HCT116 (cell line): ENCODE measurements around the gene TNFRSF19. TPM values are rescaled to one million over a fixed set of nuclear protein-coding genes. Genes with fewer than 3 reads are reported as not detected.

Experiments
- ATAC-seq: fragments of 200-7000 bp; cut with Tn5 transposase; 2 replicates; pipeline ENCODE4 v1.9.1; 2020; ENCODE audit warnings: mild to moderate bottlenecking, moderate library complexity
- BruUV-seq: library from RNA; stranded (reverse); fragments of 400-500 nt; replicated peaks from 2 replicates; lab custom pipeline; 2021; lab: Mats Ljungman, UMichigan
- CTCF ChIA-PET: fragments of 300-600 bp; sonication (Branson Sonifier 250); formaldehyde crosslinking; loops from one replicate; lab custom pipeline; 2021; ENCODE audit warnings: antibody characterized with exemption; lab: Charles Lee
- POLR2A ChIA-PET: fragments of 300-600, 350-600 bp; sonication (Branson Sonifier 250); formaldehyde crosslinking; loops from one replicate; lab custom pipeline; 2021; ENCODE audit warnings: antibody characterized with exemption; lab: Charles Lee
- RAD21 ChIA-PET, 2 experiments: fragments of 300-600 bp; sonication (Branson Sonifier 250); formaldehyde crosslinking; loops; one replicate each; lab custom pipeline; 2023; ENCODE audit warnings: low total read pairs in 2 of 2; ENCODE audit not compliant: uncharacterized antibody in 2 of 2, unreplicated experiment in 2 of 2, low non-redundant PET in 1 of 2; lab: Charles Lee
- DNase-seq: peaks from one replicate; pipeline ENCODE4 v3.0.0-alpha.2; 2010; ENCODE audit warnings: low read depth, low spot score
- H2AFZ ChIP-seq: fragments of 200-600 bp; shearing (Covaris generic), sonication (generic); 2 replicates; pipeline ENCODE4 v1.6.1; 2017; ENCODE audit warnings: low read depth, mixed run types, mixed read lengths, antibody characterized with exemption, low read length; ENCODE audit not compliant: poor library complexity, severe bottlenecking
- H3K27ac ChIP-seq: 2 replicates; pipeline ENCODE4 v1.5.1; 2012; ENCODE audit warnings: low read depth, low read length
- H3K27me3 ChIP-seq: fragments of 200-600 bp; sonication (generic); 2 replicates; pipeline ENCODE4 v1.6.1; 2016; ENCODE audit warnings: mixed run types, low read length, mixed read lengths; ENCODE audit not compliant: insufficient read depth
- H3K36me3 ChIP-seq, 2 experiments: fragments of 200-500 bp in 1 of 2; fragments of 200-600 bp in 1 of 2; sonication (Bioruptor generic) in 1 of 2; sonication (generic) in 1 of 2; 2 replicates each; pipeline versions ENCODE4 v1.5.1 to v1.6.1; 2014 to 2016; ENCODE audit warnings: low read length in 2 of 2, inconsistent platforms in 1 of 2, mixed read lengths in 1 of 2, mixed run types in 1 of 2; ENCODE audit not compliant: insufficient read depth in 2 of 2, control insufficient read depth in 1 of 2
- H3K4me1 ChIP-seq, 2 experiments: fragments of 200-600 bp in 1 of 2; sonication (generic) in 1 of 2; 2 replicates each; pipeline versions ENCODE4 v1.5.1 to v1.6.1; 2012 to 2017; ENCODE audit warnings: low read length in 2 of 2, inconsistent platforms in 1 of 2, mild to moderate bottlenecking in 1 of 2, mixed read lengths in 1 of 2, mixed run types in 1 of 2, moderate library complexity in 1 of 2; ENCODE audit not compliant: insufficient read depth in 2 of 2, control insufficient read depth in 1 of 2
- H3K4me2 ChIP-seq: fragments of 200-600 bp; sonication (generic); 2 replicates; pipeline ENCODE4 v1.6.1; 2017; ENCODE audit warnings: mixed run types, low read length, mixed read lengths
- H3K4me3 ChIP-seq, 2 experiments: fragments of 200-600 bp in 1 of 2; sonication (generic) in 1 of 2; replicated peaks in 1 of 2; 2 replicates each; pipeline ENCODE4 v1.5.1; 2011 to 2016; ENCODE audit warnings: low read length in 2 of 2, control low read depth in 1 of 2, low read depth in 1 of 2, mild to moderate bottlenecking in 1 of 2, mixed read lengths in 1 of 2, mixed run types in 1 of 2
- H3K79me2 ChIP-seq: fragments of 200-600 bp; sonication (generic); 2 replicates; pipeline ENCODE4 v1.6.1; 2017; ENCODE audit warnings: mild to moderate bottlenecking, mixed run types, low read length, moderate library complexity, mixed read lengths; ENCODE audit not compliant: insufficient read depth
- H3K9ac ChIP-seq: fragments of 200-600 bp; sonication (generic); 2 replicates; pipeline ENCODE4 v1.6.1; 2016; ENCODE audit warnings: low read length, mixed read lengths
- H3K9me2 ChIP-seq: fragments of 200-600 bp; sonication (generic), shearing (Covaris generic); 2 replicates; pipeline ENCODE4 v1.6.1; 2017; ENCODE audit warnings: mixed run types, mild to moderate bottlenecking, moderate library complexity; ENCODE audit not compliant: insufficient read depth
- H3K9me3 ChIP-seq, 2 experiments: fragments of 200-500 bp in 1 of 2; fragments of 200-600 bp in 1 of 2; sonication (Bioruptor generic) in 1 of 2; sonication (generic) in 1 of 2; 2 replicates each; pipeline ENCODE4 v1.6.1; 2014 to 2017; ENCODE audit warnings: low read length in 2 of 2, mixed read lengths in 2 of 2, inconsistent platforms in 1 of 2, low read depth in 1 of 2, mild to moderate bottlenecking in 1 of 2, mixed run types in 1 of 2, moderate library complexity in 1 of 2; ENCODE audit not compliant: control insufficient read depth in 1 of 2, insufficient read depth in 1 of 2
- H4K20me1 ChIP-seq: fragments of 200-600 bp; sonication (generic), shearing (Covaris generic); 2 replicates; pipeline ENCODE4 v1.6.1; 2017; ENCODE audit warnings: mixed run types, mild to moderate bottlenecking, moderate library complexity; ENCODE audit not compliant: insufficient read depth
- CBX3 ChIP-seq: IDR thresholded peaks from 2 replicates; pipeline ENCODE4 v1.6.1; 2012; ENCODE audit warnings: low read depth
- EZH2 ChIP-seq: fragments of 200-600 bp; sonication (generic); IDR thresholded peaks from 2 replicates; pipeline ENCODE4 v1.6.1; 2017; ENCODE audit warnings: antibody characterized with exemption, mixed run types
- EZH2phosphoT487 ChIP-seq: fragments of 200-600 bp; IDR thresholded peaks from 2 replicates; pipeline ENCODE4 v1.6.1; 2018; ENCODE audit warnings: antibody characterized with exemption, borderline replicate concordance
- FOSL1 ChIP-seq: IDR thresholded peaks from 2 replicates; pipeline ENCODE4 v1.6.1; 2012; ENCODE audit warnings: low read depth
- POLR2AphosphoS5 ChIP-seq: IDR thresholded peaks from 2 replicates; pipeline ENCODE4 v1.6.1; 2011; ENCODE audit warnings: mild to moderate bottlenecking, low read depth, low read length, moderate library complexity
- RAD21 ChIP-seq: IDR thresholded peaks from 2 replicates; pipeline ENCODE4 v1.6.1; 2012; ENCODE audit warnings: low read depth, mild to moderate bottlenecking
- SIN3A ChIP-seq: IDR thresholded peaks from 2 replicates; pipeline ENCODE4 v1.6.1; 2012; ENCODE audit warnings: low read depth
- YY1 ChIP-seq: IDR thresholded peaks from 2 replicates; pipeline ENCODE4 v1.6.1; 2011; ENCODE audit warnings: low read length, low read depth, moderate library complexity, mild to moderate bottlenecking; ENCODE audit not compliant: insufficient replicate concordance; ENCODE audit errors: extremely low read depth
- intact Hi-C: fragments of 100-400 bp; cut with micrococcal nuclease; formaldehyde crosslinking; loops from 2 replicates; pipeline ENCODE4 v1.10.0; 2022
- total RNA-seq: library from RNA; stranded (reverse); gene quantifications from one replicate; pipeline ENCODE4 v1.2.1, GENCODE V29; 2021; ENCODE audit not compliant: unreplicated experiment
- TF ChIP-seq, protein P1 (sequence below): IDR thresholded peaks from 2 replicates; pipeline ENCODE4 v1.6.1; 2012
- TF ChIP-seq, protein P2 (sequence below): IDR thresholded peaks from 2 replicates; pipeline ENCODE4 v1.6.1; 2012; ENCODE audit warnings: low read depth

TNFRSF19 gene
- total RNA-seq, 1 experiment from 2014 or later = 1.1 TPM

DNA sequence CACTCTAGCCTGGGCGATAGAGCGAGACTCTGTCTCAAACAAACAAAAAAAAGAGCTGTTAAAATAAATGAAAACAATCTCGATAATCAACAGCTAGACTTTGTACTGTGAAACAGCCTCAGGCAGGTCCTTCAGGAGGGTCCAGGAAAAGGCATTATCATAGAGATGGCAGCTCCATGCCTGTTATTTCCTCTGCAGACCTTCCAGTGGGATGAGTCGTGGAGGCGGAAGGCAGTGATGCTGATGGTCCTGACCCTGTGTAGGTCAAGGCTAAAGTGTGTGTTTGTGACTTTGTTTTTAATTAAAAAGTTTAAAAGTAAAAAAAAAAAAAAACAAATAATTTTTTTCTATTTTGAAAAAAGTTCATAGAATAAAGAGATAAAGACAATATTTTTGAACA is 117.4 kb downstream of the TNFRSF19 start:
- Histone ChIP-seq H3K27ac (no peak overlapping the region), H3K79me2 (no peaks in the 10 kb centered on the region), H3K27me3 (no peaks in the 10 kb centered on the region), H3K9me3 (no peaks in the 10 kb centered on the region), H3K4me3 (no peak overlapping the region), H2AFZ (no peak overlapping the region), H3K9ac (no peak overlapping the region), H4K20me1 (no peaks in the 10 kb centered on the region), H3K4me2 (no peak overlapping the region), H3K9me2 (no peaks in the 10 kb centered on the region), H3K4me1 (no peaks in the 10 kb centered on the region), H3K36me3 (no peaks in the 10 kb centered on the region)
- no peak for ATAC-seq
- BruUV-seq = no TSS peak
- intact Hi-C loops = no loop called here
- no peak for DNase-seq
- TF ChIP-seq FOSL1 (no peak), POLR2AphosphoS5 (no peak), EZH2phosphoT487 (no peak), SIN3A (no peak), YY1 (no peak)
- ChIA-PET POLR2A (no interaction called here), CTCF (no interaction called here), RAD21 (no interaction called here)

DNA sequence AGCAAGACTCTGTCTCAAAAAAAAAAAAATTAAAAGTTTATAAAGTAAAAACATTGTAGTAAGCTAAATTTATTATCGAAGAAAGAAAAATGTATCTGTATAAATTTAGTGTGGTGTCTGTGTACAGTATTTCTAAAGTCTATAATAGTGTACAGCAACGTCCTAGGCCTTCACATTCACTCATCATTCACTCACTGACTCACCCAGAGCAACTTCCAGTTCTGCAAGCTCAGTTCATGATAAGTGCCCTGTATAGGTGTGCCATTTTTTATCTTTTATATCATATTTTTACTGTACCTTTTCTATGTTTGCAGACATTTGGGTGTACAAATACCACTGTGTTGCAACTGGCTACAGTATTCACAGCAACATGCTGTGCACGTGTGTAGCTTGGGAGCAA is 118.1 kb downstream of the TNFRSF19 start:
- no peaks in the 10 kb centered on the region for H4K20me1 ChIP-seq
- H3K79me2 ChIP-seq = no peaks in the 10 kb centered on the region
- H3K4me1 ChIP-seq = no peaks in the 10 kb centered on the region
- ChIA-PET RAD21 (no interaction called here), POLR2A (no interaction called here), CTCF (no interaction called here)
- TF ChIP-seq EZH2 (no peak), FOSL1 (no peak), RAD21 (no peak), EZH2phosphoT487 (no peak), SIN3A (no peak), YY1 (no peak), CBX3 (no peak)
- TF ChIP-seq, protein P1, sequence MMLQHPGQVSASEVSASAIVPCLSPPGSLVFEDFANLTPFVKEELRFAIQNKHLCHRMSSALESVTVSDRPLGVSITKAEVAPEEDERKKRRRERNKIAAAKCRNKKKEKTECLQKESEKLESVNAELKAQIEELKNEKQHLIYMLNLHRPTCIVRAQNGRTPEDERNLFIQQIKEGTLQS = no peak
- TF ChIP-seq, protein P2, sequence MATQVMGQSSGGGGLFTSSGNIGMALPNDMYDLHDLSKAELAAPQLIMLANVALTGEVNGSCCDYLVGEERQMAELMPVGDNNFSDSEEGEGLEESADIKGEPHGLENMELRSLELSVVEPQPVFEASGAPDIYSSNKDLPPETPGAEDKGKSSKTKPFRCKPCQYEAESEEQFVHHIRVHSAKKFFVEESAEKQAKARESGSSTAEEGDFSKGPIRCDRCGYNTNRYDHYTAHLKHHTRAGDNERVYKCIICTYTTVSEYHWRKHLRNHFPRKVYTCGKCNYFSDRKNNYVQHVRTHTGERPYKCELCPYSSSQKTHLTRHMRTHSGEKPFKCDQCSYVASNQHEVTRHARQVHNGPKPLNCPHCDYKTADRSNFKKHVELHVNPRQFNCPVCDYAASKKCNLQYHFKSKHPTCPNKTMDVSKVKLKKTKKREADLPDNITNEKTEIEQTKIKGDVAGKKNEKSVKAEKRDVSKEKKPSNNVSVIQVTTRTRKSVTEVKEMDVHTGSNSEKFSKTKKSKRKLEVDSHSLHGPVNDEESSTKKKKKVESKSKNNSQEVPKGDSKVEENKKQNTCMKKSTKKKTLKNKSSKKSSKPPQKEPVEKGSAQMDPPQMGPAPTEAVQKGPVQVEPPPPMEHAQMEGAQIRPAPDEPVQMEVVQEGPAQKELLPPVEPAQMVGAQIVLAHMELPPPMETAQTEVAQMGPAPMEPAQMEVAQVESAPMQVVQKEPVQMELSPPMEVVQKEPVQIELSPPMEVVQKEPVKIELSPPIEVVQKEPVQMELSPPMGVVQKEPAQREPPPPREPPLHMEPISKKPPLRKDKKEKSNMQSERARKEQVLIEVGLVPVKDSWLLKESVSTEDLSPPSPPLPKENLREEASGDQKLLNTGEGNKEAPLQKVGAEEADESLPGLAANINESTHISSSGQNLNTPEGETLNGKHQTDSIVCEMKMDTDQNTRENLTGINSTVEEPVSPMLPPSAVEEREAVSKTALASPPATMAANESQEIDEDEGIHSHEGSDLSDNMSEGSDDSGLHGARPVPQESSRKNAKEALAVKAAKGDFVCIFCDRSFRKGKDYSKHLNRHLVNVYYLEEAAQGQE = no peak
- no peak overlapping the region for H3K27ac ChIP-seq
- no peaks in the 10 kb centered on the region for H3K9me3 ChIP-seq
- H3K4me2 ChIP-seq = no peak overlapping the region
- no peak overlapping the region for H2AFZ ChIP-seq
- no peak for DNase-seq
- ATAC-seq = no peak
- no peak overlapping the region for H3K4me3 ChIP-seq
- H3K27me3 ChIP-seq = no peaks in the 10 kb centered on the region
- intact Hi-C loops = no loop called here
- H3K36me3 ChIP-seq = no peaks in the 10 kb centered on the region
- no TSS peak for BruUV-seq
- H3K9ac ChIP-seq = no peak overlapping the region
- H3K9me2 ChIP-seq = no peaks in the 10 kb centered on the region
